HEK293T (cell line): ENCODE results near the gene BAG3.

ENCODE experiments used
- CTBP1 ChIP-seq: fragments of 450-650 bp; IDR thresholded peaks from 2 replicates; pipeline ENCODE4 v1.6.1; 2016; ENCODE audit warnings: borderline replicate concordance
- ELF4 ChIP-seq: fragments of 450-650 bp; IDR thresholded peaks from 2 replicates; pipeline ENCODE4 v1.6.1; 2017; ENCODE audit warnings: antibody characterized with exemption
- FOXM1 ChIP-seq: fragments of 450-650 bp; IDR thresholded peaks from 2 replicates; pipeline ENCODE4 v1.6.1; 2017; ENCODE audit warnings: mild to moderate bottlenecking, borderline replicate concordance
- HDGF ChIP-seq: fragments of 450-650 bp; IDR thresholded peaks from 2 replicates; pipeline ENCODE4 v1.6.1; 2017; ENCODE audit warnings: antibody characterized with exemption, borderline replicate concordance
- LEF1 ChIP-seq: fragments of 450-650 bp; IDR thresholded peaks from 2 replicates; pipeline ENCODE4 v1.6.1; 2017; ENCODE audit warnings: mild to moderate bottlenecking, borderline replicate concordance
- NFRKB ChIP-seq: fragments of 450-650 bp; IDR thresholded peaks from 2 replicates; pipeline ENCODE4 v1.6.1; 2016; ENCODE audit warnings: mild to moderate bottlenecking, moderate library complexity
- SP1 ChIP-seq: fragments of 450-650 bp; IDR thresholded peaks from 2 replicates; pipeline ENCODE4 v1.6.1; 2017
- SUZ12 ChIP-seq: fragments of 450-650 bp; IDR thresholded peaks from 2 replicates; pipeline ENCODE4 v1.6.1; 2016; ENCODE audit warnings: mild to moderate bottlenecking
- TARDBP ChIP-seq: fragments of 450-650 bp; IDR thresholded peaks from 2 replicates; pipeline ENCODE4 v1.6.1; 2016
- ZNF384 ChIP-seq: fragments of 450-650 bp; IDR thresholded peaks from 2 replicates; pipeline ENCODE4 v1.6.1; 2016
- TF ChIP-seq, protein P1 (sequence below): fragments of 450-650 bp; IDR thresholded peaks from 2 replicates; pipeline ENCODE4 v1.6.1; 2016

GRCh38 chr10:119724593-119725516, 73.7 kb downstream of the BAG3 start:
- TF ChIP-seq, protein P1, sequence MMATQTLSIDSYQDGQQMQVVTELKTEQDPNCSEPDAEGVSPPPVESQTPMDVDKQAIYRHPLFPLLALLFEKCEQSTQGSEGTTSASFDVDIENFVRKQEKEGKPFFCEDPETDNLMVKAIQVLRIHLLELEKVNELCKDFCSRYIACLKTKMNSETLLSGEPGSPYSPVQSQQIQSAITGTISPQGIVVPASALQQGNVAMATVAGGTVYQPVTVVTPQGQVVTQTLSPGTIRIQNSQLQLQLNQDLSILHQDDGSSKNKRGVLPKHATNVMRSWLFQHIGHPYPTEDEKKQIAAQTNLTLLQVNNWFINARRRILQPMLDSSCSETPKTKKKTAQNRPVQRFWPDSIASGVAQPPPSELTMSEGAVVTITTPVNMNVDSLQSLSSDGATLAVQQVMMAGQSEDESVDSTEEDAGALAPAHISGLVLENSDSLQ: 0 out of 2 replicates have a peak, but pooled peaks have one; percentile 3
- TF ChIP-seq ELF4: no peak
- no peak for TF ChIP-seq TARDBP
- TF ChIP-seq ZNF384: peak; percentile 44; the same call in 1 of the 2 replicates
- no peak for TF ChIP-seq NFRKB
- TF ChIP-seq CTBP1: no peak
- no peak for TF ChIP-seq HDGF
- no peak for TF ChIP-seq SP1
- TF ChIP-seq SUZ12: no peak
- TF ChIP-seq FOXM1: no peak
- no peak for TF ChIP-seq LEF1
